ENCODE measurements around the gene KHDC4.

Gene KHDC4

GRCh38 chr1:155968670-155969069, 34.5 kb upstream of the KHDC4 start:
- FAIRE-seq, result no peak

DNA sequence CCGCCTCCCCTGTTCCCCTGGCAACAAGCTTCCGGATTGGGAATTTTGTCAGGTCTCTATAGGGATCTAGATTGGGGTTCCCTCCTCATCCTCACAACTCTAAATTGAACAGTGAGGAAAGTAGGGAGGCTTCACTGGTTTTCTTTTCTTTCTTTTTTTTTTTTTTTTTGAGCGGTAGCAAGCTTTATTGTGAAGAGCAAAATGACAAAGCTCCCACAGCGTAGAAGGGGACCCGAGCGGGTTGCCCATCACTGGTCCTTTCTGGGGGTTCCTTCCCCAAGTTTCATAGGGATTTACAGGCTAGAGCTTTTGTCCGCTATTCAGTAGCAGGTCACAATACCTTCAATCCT, 33.8 kb upstream of the KHDC4 start:
- no peak for FAIRE-seq

- no peak for FAIRE-seq
Measured at GRCh38 chr1:155967341-155968050, 33.3 kb upstream of the KHDC4 start.

DNA sequence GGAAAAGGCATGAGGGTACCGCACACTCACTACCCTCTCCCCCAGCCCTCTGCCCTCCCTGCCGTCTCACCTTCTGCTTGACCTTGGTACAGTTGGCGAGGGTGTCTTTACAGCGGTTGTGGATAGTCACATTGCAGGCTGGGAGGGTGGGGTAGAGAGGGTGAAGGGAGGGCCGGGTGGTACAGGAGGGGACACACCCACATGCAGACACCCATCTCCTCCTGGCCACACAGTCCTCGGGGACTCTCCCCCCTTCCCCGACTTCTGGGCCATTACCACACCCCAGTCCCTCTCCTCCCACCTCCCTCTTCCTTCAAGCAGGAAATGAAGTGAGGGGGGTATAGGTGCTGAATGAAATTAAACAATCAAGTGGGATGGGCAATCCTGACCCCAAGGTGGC, 32.5 kb upstream of the KHDC4 start:
- FAIRE-seq, result no peak

GRCh38 chr1:155966135-155966534, 31.9 kb upstream of the KHDC4 start:
- FAIRE-seq, result no peak

- no peak for FAIRE-seq
Measured at GRCh38 chr1:155964193-155964592, 30.0 kb upstream of the KHDC4 start.

GRCh38 chr1:155962599-155963211, 28.5 kb upstream of the KHDC4 start:
- no peak for FAIRE-seq

GRCh38 chr1:155961937-155962336, 27.7 kb upstream of the KHDC4 start:
- FAIRE-seq, result no peak

GRCh38 chr1:155960081-155960745, 26.0 kb upstream of the KHDC4 start:
- no peak for FAIRE-seq

DNA sequence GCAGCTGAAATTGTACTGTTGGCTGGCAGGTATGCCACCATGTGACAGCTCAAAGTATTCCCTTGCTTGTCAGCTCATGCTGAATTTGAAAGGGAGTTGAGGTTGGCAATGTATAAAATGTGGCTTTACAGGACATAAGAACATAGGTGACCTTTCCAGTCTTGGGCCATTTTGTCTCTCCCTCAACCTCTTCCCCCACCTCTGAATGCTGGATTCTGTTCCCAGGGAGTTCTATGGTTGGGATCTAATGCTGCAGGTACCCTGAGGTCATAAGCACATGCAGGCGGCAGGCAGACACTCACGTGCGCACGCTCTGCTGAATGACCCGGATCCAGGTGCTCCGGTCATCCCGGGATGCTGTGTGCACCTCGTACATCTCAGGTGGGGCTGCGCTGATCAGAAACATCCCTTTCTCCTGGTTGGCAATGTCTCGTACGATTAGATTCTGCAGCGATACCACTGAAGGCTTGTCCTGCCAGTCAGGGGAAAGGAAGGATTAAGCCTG, 23.2 kb upstream of the KHDC4 start:
- no peak for FAIRE-seq

- FAIRE-seq, result no peak
Measured at GRCh38 chr1:155954645-155955044, 20.4 kb upstream of the KHDC4 start.

DNA sequence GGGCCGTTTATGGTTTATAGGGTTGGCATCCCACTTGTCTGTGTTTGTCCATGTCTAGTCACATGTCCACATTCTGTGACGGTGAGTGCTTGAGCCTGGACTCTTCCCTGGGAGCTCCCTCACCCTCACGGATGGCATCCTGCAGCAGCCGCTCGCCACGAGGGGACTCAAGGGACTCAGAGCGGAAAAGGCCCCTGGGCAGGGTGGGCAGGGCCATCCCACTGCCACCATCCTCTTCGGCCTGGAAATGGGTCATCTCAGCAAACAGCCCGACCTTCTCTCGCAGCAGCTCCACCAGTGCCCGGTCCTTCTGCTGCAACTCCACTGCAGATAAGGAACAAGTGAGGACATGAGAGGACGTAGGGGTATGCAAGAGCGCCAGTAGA, 18.3 kb upstream of the KHDC4 start:
- no peak for FAIRE-seq

- FAIRE-seq, result no peak
Measured at GRCh38 chr1:155951753-155952504, 17.7 kb upstream of the KHDC4 start.

DNA sequence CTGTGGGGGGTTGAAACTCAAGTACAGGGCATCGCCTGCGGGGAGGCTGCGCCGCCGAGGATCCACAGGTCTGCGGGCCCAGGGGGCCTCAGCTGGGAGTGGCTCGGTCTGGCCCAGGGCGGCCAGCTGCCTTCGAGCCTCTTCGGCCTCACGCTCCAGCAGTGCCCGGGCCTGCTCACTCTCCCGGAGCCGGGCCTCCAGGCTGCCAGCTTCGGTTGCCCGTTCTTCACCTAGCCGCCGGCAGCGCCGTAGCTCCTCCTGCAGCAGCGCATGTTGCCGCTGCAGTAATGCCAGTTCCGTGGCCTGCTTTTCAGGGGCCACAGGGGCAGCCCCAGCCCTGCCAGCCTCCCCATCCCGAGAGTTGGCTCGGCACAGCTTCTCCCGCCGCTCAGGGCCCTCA, 16.6 kb upstream of the KHDC4 start:
- FAIRE-seq, result no peak

GRCh38 chr1:155947741-155948140, 13.5 kb upstream of the KHDC4 start:
- no peak for FAIRE-seq

DNA sequence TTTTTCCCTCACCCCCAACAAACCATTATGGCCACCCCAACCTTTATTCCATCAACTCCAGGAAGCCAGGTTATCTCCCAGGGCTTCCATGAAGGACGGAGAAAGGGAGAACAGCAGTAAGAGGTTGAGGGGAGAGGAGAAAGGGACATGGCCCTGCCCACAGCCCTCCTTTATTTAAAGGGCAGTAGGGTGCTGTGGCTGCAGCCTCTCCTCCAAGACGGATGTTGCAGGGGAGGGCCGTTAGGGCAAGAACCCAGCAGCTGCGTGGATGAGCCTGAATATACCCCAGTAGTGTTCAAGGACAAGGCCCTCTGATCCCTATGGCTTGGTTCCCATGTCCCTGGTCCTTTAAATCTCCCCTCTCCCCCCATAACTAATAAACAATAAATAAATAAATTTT, 13.1 kb upstream of the KHDC4 start:
- no peak for FAIRE-seq

GRCh38 chr1:155946633-155947219, 12.5 kb upstream of the KHDC4 start:
- FAIRE-seq, result no peak

DNA sequence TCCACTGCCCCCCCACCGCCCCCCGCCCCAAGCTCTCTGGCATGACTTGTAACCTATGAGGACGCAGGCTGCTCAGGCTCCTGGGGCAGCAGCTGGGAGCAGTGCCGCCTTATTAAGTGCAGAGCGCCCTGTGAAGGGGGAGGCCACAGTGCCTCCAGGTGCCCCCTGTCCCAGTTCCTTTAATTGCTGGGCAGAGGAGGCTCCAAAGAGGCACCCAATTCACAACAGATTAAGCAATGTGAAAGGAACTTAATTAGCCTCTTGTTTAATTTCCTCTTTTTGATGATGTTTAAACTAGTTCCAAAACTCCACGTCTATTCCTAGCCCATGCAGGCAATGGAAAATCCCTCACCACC, 10.2 kb upstream of the KHDC4 start:
- no peak for FAIRE-seq

DNA sequence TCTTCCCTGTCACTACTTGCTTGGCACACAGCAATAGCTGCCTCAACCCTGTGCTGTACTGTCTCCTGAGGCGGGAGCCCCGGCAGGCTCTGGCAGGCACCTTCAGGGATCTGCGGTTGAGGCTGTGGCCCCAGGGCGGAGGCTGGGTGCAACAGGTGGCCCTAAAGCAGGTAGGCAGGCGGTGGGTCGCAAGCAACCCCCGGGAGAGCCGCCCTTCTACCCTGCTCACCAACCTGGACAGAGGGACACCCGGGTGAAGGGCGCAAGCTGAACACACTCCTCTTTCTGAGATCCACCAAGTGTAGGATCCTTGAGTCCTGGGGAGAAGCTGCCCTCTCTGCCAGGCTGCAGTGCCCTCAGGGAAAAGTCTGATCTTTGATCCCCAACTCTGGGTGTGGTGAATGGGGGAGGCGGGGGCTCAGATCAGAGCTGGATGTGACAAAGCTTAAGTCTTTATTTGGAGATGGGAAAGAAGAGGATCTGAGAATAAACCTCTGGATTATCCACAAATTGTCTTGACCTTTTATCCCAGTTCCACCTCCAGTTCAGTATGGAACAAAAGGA, 8.4 kb upstream of the KHDC4 start:
- FAIRE-seq, result no peak

- no peak for FAIRE-seq
Measured at GRCh38 chr1:155941845-155942531, 7.8 kb upstream of the KHDC4 start.

DNA sequence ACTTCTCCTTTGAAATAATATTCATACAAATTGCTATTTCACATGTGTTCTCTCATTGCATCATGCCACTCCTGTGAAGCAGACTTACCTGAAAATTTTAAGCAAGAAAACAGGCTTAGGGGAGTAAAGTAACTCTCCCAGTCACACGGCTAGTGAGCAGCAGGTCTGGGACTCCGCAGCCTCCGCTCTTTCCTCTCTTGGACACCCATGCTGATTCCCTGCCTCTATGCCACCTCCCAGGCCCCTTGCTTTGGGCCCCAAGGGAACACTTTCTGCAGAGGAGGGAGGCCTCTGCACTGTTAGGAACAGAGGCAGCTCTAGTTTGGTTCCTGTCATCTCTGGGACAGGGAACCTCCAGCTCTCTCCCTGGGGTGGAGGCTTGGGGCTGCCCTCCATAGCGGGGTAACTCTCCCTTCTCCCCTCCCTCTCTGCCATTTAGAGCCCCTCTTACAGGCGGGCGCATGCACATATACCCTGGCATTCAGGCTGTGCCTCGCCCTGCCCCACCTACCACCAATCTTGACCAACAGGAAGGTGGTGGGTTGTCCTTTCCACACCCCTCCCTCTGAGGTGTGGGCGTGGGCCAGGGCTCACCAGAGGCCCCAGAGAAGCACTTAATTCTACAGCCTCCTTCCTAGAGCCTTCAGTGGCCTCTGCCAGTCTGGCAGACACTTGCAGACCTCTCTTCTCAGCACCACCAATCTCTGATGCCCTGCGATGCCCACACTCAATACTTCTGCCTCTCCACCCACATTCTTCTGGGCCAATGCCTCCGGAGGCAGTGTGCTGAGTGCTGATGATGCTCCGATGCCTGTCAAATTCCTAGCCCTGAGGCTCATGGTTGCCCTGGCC, 7.0 kb upstream of the KHDC4 start, which contains the start of gene RXFP4:
Gene RXFP4 (plus strand): TSS at position 646 of the 852 bp plus-strand sequence. CDS start 72 bp downstream, at position 718.
- no peak for FAIRE-seq
